Erythroblast (primary cell): ENCODE measurements around the gene KIAA1210.

ENCODE experiments used
- GATA1 ChIP-seq: IDR thresholded peaks from 2 replicates; pipeline ENCODE4 v1.6.1; 2011; ENCODE audit warnings: low read depth, mild to moderate bottlenecking, control low read depth, low read length, moderate library complexity
- POLR2A ChIP-seq: IDR thresholded peaks from 2 replicates; pipeline ENCODE4 v1.6.1; 2011; ENCODE audit warnings: mild to moderate bottlenecking, low read length

DNA sequence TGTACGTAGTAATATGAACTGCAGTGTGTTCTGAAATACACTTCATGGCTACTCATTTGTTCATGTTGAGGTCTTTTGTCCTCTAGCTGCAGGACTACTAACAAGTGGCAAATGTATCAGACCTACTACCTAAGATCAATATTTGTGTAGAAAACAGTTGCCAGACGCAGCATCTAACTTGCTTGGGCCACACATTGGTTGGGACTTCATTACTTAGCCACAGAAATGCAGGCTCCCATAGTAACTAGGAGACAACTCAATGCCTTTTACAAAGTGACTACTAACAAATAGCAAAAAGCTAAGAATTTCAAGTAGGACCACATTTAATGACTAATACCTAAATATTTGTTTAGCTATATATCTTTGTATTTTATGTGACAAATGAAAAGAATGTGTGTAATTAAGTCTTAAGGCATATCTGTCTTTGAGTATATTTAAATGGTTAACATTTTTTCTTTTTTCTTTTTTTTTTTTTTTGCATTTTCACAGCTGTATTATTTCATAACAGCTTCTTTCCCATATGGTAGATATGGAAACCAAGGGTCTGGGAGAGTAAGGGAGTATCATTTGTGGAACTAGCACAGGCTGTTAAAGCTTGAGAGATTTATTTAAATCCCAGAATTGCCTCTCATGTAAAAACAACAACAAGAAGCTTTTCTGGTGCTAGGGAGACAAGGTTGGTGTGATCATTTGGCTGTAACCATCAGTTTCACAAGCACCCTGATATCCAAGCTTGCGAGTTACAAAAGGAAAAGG is 52.2 kb downstream of the KIAA1210 start:
- TF ChIP-seq POLR2A (no peak), GATA1 (no peak)
